Sigmoid colon (tissue), 7 donors: ENCODE data around the gene MLLT10. TPM values are rescaled to one million over a fixed set of nuclear protein-coding genes. Genes with fewer than 3 reads are reported as not detected.
A peak's percentile ranks its signal among the peaks of the same experiment; 100 is the strongest.

Experiments
- DNase-seq: peaks from one replicate; pipeline ENCODE4 v3.0.0-alpha.2; 2019
- H3K27ac ChIP-seq, 4 donors: fragments of 200-600 bp; sonication (generic); one replicate each; pipeline ENCODE4 v1.5.1; 2016 to 2019; ENCODE audit warnings: mild to moderate bottlenecking in 1 of 4
- H3K27me3 ChIP-seq, 3 donors: fragments of 200-600 bp; sonication (generic); one replicate each; pipeline ENCODE4 v1.5.1; 2019; ENCODE audit warnings: mild to moderate bottlenecking in 1 of 3
- H3K36me3 ChIP-seq, 4 donors: fragments of 200-600 bp; sonication (generic); one replicate each; pipeline ENCODE4 v1.5.1; 2016 to 2019
- H3K4me1 ChIP-seq, 4 donors: fragments of 200-600 bp; sonication (generic); one replicate each; pipeline ENCODE4 v1.5.1; 2017 to 2019
- H3K4me3 ChIP-seq, 4 donors: fragments of 200-600 bp; sonication (generic); one replicate each; pipeline ENCODE4 v1.5.1; 2017 to 2019; ENCODE audit warnings: mild to moderate bottlenecking in 2 of 4, moderate library complexity in 1 of 4
- H3K9me3 ChIP-seq, 4 donors: fragments of 200-600 bp in 3 of 4; sonication (generic) in 3 of 4; one replicate each; pipeline versions ENCODE4 v1.5.1 to v1.6.1; 2013 to 2019
- CTCF ChIP-seq, 4 experiments: fragments of 450-650 bp in 3 of 4; fragments of 200-600 bp in 1 of 4; IDR thresholded peaks; one replicate each; pipeline ENCODE4 v1.5.1; 2016 to 2019; ENCODE audit warnings: antibody characterized with exemption in 4 of 4, mild to moderate bottlenecking in 3 of 4, moderate library complexity in 2 of 4
- EP300 ChIP-seq, 4 donors: sonication (generic); formaldehyde crosslinking; IDR thresholded peaks; one replicate each; pipeline ENCODE4 v1.6.1; 2017; ENCODE audit warnings: antibody characterized with exemption in 4 of 4
- POLR2A ChIP-seq, 2 donors: fragments of 450-650 bp; IDR thresholded peaks; one replicate each; pipeline ENCODE4 v1.6.1; 2016; ENCODE audit warnings: antibody characterized with exemption in 2 of 2, mild to moderate bottlenecking in 2 of 2, moderate library complexity in 2 of 2
- POLR2AphosphoS5 ChIP-seq, 4 donors: sonication (generic); formaldehyde crosslinking; IDR thresholded peaks; one replicate each; pipeline ENCODE4 v1.6.1; 2017; ENCODE audit warnings: antibody characterized with exemption in 4 of 4
- WGBS, 2 donors: extraction: QIAGEN DNeasy Blood & Tissue Kit; methylation state at CpG; one replicate each; pipeline ENCODE4 v1.1.7; 2013; 5-methylcytosine and 5-hydroxymethylcytosine counted together
- intact Hi-C: fragments of 100-400 bp; cut with DNase I; formaldehyde crosslinking; loops from one replicate; pipeline ENCODE4 v1.15.1; 2023
- polyA plus RNA-seq, 3 donors: library from polyadenylated mRNA; stranded (reverse); fragments of 200-250 nt; gene quantifications; one replicate each; pipeline ENCODE4 v1.2.3, GENCODE V29; 2013
- total RNA-seq, 4 donors: library from RNA; depleted of rRNA; stranded (reverse); fragments of >200 nt; gene quantifications; one replicate each; pipeline ENCODE4 v1.1.0, GENCODE V29; 2016
- donor health status: healthy with polysubstance abuse.
- donor health status: Bipolar disorder and iron deficiency.
- donor health status: healthy.

The MLLT10 gene
- total and polyA plus RNA-seq, 7 donors, result 8.6 to 53.7 (median 36.0) TPM

- Histone ChIP-seq H3K4me3 (peak overlapping the region; percentile 33 to 58 (median 53)), H3K36me3 (no peaks in the 10 kb centered on the region), H3K27me3 (no peaks in the 10 kb centered on the region), H3K9me3 (no peaks in the 10 kb centered on the region), H3K4me1 (peaks cover 0 to 39% (median 14%) of the 10 kb centered on the region in 4 donors), H3K27ac (peak overlapping the region; percentile 1 to 69 (median 64))
- no peak for DNase-seq
- intact Hi-C loops, result loop anchor here (10.0 kb wide), 1 partner anchor 1205 kb away; the partner anchor contains the start of gene PIP4K2A
- 78 to 83% methylated on average over 58 of the region's 58 CpGs for WGBS, 2 donors
- TF ChIP-seq EP300 (IDR thresholded peaks at IDR 0.05), result no peak
- no peak for TF ChIP-seq CTCF (IDR thresholded peaks at IDR 0.05)
- TF ChIP-seq POLR2AphosphoS5 (IDR thresholded peaks at IDR 0.05), result no peak
- no peak for TF ChIP-seq POLR2A (IDR thresholded peaks at IDR 0.05)
These were observed 24.4 kb upstream of the MLLT10 start for GRCh38 chr10:21509341-21510240.

- intact Hi-C loops, result loop anchor here (10.0 kb wide), 1 partner anchor 1204 kb away; the partner anchor contains the start of gene PIP4K2A
- peak overlapping the region; percentile 1 to 69 (median 64) for H3K27ac ChIP-seq
- DNase-seq, result no peak
- H3K4me1 ChIP-seq, result peaks cover 0 to 45% (median 14%) of the 10 kb centered on the region in 4 donors
- H3K4me3 ChIP-seq, result peak overlapping the region; percentile 33 to 58 (median 53)
- H3K9me3 ChIP-seq, result no peaks in the 10 kb centered on the region
- H3K36me3 ChIP-seq, result no peaks in the 10 kb centered on the region
- WGBS, 2 donors, result 24 to 42% methylated on average over 39 of the region's 39 CpGs
- TF ChIP-seq CTCF (IDR thresholded peaks at IDR 0.05) (no peak), EP300 (IDR thresholded peaks at IDR 0.05) (no peak), POLR2AphosphoS5 (IDR thresholded peaks at IDR 0.05) (no peak), POLR2A (IDR thresholded peaks at IDR 0.05) (no peak)
- H3K27me3 ChIP-seq, result no peaks in the 10 kb centered on the region
These were observed 23.6 kb upstream of the MLLT10 start for GRCh38 chr10:21510241-21511094.

- no peaks in the 10 kb centered on the region for H3K36me3 ChIP-seq
- TF ChIP-seq POLR2A (IDR thresholded peaks at IDR 0.05) (no peak), POLR2AphosphoS5 (IDR thresholded peaks at IDR 0.05) (no peak), CTCF (IDR thresholded peaks at IDR 0.05) (no peak), EP300 (IDR thresholded peaks at IDR 0.05) (no peak)
- DNase-seq, result no peak
- no peak overlapping the region for H3K4me3 ChIP-seq
- H3K27ac ChIP-seq, result no peak overlapping the region
- 79 to 84% methylated on average over 2 of the region's 2 CpGs for WGBS, 2 donors
- no peaks in the 10 kb centered on the region for H3K27me3 ChIP-seq
- H3K9me3 ChIP-seq, result no peaks in the 10 kb centered on the region
- peaks cover 0 to 51% (median 19%) of the 10 kb centered on the region in 4 donors for H3K4me1 ChIP-seq
- intact Hi-C loops, result loop anchor here (10.0 kb wide), 1 partner anchor 1204 kb away; the partner anchor contains the start of gene PIP4K2A
These were observed 22.9 kb upstream of the MLLT10 start for GRCh38 chr10:21511095-21511570.

GRCh38 chr10:21511946-21512572 is 22.0 kb upstream of the MLLT10 start:
- intact Hi-C loops, result loop anchor here (10.0 kb wide), 1 partner anchor 1203 kb away; the partner anchor contains the start of gene PIP4K2A
- WGBS, 2 donors, result 41 to 78% methylated on average over 3 of the region's 3 CpGs

More at GRCh38 chr10:21511946-21512572, 22.0 kb upstream of the MLLT10 start:
- H3K4me1 ChIP-seq, result peaks cover 0 to 51% (median 20%) of the 10 kb centered on the region in 4 donors
- H3K4me3 ChIP-seq, result no peak overlapping the region
- no peaks in the 10 kb centered on the region for H3K27me3 ChIP-seq
- H3K27ac ChIP-seq, result no peak overlapping the region
- no peaks in the 10 kb centered on the region for H3K36me3 ChIP-seq
- TF ChIP-seq CTCF (IDR thresholded peaks at IDR 0.05) (no peak), EP300 (IDR thresholded peaks at IDR 0.05) (no peak), POLR2AphosphoS5 (IDR thresholded peaks at IDR 0.05) (no peak), POLR2A (IDR thresholded peaks at IDR 0.05) (no peak)
- H3K9me3 ChIP-seq, result no peaks in the 10 kb centered on the region
- no peak for DNase-seq
